GM19328 (cell line): ENCODE measurements around the gene HLA-DQA1.
"Not testable (repeated sequence)": the region's sequence is repeated elsewhere in the genome, so short reads cannot be mapped to it uniquely, and the experiment has no call there.

Source experiments
- ATAC-seq: cut with Tn5 transposase; IDR thresholded peaks from one replicate; pipeline ENCODE4 v1.9.1; 2021; ENCODE audit warnings: mild to moderate bottlenecking, moderate library complexity; ENCODE audit not compliant: unreplicated experiment

The HLA-DQA1 gene

DNA sequence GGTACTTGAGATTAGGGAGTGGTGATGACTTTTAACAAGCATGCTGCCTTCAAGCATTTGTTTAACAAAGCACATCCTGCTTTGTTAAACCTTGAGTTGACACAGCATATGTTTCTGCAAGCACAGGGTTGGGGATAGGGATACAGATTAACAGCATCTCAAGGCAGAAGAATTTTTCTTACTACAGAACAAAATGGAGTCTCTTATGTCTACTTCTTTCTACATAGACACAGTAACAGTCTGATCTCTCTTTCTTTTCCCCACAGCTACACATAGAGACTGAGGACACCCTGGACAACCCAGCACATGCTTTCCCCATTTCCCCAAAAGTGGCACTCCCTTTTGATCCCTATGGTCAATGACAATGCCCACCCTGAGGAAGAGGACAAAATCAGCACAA is 20.6 kb downstream of the HLA-DQA1 start:
- ATAC-seq = not testable (repeated sequence)

DNA sequence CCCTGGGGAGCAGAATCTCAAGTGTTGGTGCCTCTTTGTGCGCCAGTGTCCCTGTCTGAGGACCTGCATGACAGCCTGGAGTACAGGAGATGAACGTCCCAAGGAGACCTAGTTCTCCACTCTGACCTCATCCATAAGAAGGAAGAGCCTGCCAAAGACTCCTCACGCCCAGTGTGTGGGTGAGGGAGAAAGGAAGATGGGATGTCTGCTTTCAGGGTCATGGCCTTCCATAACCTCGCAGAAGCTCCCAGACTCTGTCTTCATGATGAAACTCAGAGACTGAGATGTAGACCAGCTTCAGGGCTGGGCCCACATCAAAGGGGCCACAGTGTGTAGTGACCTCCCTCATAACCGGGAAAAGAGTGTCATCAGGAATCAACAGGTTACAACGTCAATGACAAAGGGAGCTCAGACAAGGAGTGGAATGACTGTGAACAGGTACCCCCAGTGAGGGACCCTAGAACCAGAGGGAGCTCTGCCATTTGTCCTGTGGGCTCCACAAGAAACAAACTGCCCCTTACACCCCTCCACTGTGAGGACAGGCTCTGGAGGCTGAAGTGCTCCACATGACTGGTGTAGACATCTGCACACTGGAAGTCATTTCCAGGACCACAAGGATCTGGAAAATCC is 21.2 kb downstream of the HLA-DQA1 start:
- no peak for ATAC-seq

DNA sequence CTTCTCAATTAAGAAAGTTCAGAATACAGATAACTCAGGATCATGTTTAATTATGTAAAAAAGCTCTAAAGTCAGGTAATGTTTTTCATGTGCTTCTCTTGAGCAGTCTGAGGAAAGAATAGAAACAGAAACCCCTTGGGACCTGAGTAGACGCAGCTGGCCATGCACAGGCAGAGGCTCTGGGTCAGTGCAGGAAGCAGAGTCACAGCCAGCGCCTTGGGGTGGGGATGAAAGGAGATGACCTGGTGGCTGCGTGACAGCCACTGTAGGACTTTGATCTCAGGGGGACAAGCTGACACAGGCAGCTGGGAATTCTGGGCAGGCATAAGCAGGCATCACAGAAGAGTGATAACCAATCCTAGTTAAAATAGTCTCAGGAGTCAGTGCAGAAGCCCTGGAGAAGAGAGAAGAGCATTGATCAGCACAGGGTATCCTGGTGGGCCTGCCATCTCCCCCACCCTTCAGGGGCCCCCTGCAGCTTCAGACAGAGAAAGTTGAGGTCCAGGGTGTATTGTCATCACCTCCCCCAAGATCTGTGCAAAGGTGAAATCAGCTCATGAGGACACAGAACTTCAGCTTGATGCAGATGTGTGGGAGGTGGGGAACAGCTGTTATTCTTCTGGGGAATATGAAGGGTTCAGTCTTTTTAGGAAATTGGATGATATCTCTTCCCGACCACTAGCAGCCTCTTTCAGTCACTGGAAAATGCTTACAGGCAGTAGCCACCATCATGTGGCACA is 22.8 kb downstream of the HLA-DQA1 start:
- ATAC-seq = no peak

DNA sequence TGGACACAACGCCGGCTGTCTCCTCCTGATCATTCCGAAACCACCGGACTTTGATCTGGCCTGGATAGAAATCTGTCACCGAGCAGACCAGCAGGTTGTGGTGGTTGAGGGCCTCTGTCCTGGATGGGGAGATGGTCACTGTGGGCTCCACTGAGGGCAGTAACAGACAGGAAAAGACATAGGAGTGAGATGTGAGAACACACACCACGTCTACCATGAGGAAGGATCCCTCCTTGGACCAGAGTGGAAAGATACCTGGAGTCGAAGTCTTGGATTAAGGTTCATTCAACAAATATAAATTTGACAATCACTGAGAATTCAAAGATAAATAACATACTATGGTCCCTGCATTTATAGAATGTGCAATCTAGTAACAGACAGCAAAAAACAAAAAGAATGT is 24.9 kb downstream of the HLA-DQA1 start:
- ATAC-seq = no peak

DNA sequence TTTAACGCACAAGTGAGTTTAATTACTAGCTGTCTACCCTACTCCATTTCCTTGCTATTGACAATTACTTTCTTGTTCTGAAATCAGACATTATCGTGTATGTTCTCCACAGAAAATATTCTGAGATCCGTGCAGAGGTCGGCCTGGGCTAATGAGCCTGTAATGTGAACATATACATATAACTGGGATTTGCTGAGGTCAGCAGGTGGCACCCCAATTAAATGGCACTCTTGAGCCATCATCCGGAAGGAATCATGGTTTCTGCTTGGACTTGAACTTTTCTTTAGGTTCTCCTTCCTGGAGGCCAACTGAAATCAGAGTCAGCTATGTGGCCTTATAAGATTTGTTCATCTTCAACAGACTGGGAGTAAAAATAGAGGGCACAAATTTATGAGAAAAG is 25.6 kb downstream of the HLA-DQA1 start:
- ATAC-seq = no peak

DNA sequence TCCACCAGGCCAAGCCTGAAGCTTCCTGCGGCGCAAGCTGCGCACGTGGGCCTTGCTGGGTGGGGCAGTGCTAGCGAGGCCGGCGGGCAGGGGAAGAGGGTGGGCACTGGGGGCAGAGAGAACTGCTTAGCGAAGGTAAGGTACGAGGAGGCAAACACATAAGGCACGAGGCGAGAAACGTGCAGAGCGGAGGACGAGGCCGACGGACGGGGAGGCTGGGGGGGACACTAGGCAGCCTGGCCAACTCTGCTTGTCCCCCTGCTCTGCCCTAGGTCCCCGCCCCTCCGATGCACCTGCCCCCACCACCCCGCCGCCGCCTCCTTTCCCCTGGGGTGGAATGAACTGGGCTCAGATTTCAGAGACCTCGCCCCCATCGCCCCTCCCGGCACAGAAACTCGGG is 27.1 kb downstream of the HLA-DQA1 start:
- ATAC-seq = no peak

DNA sequence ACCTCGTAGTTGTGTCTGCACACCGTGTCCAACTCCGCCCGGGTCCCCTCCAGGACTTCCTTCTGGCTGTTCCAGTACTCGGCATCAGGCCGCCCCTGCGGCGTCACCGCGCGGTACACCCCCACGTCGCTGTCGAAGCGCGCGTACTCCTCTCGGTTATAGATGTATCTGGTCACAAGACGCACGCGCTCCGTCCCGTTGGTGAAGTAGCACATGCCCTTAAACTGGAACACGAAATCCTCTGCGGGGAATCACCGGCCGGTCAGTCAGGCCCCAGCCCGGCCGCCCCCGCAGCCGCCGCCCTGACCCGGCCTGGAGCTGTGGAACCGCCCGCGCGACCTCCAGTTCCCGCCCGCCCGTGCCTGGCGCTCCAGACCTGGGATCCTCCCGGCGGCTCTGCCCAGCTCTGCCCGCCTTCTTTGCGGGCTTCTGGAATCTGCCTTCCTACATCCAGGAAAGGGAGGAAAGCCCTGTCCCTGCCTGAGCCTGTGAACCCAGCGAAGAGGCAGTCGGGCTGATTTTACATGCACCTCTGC is 27.7 kb downstream of the HLA-DQA1 start:
- ATAC-seq = no peak

DNA sequence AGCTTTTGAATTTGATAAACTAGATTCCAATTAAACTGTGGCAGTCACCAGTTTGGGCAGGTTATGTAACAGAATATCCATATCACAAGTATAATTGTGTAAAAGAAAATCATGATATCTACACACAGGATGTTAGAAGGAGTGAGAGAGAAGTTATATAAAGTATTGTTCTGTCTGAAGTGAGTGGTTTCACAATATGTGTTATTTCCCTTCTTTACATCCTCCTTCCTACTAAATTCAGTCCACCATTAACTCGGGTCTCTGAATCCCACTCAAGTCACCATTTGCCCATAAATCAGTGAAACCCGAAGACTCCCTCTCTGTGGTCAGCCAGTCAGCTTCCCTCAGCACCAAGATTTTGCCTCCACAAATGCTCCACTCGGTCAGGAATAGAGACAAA is 28.5 kb downstream of the HLA-DQA1 start:
- ATAC-seq = no peak

DNA sequence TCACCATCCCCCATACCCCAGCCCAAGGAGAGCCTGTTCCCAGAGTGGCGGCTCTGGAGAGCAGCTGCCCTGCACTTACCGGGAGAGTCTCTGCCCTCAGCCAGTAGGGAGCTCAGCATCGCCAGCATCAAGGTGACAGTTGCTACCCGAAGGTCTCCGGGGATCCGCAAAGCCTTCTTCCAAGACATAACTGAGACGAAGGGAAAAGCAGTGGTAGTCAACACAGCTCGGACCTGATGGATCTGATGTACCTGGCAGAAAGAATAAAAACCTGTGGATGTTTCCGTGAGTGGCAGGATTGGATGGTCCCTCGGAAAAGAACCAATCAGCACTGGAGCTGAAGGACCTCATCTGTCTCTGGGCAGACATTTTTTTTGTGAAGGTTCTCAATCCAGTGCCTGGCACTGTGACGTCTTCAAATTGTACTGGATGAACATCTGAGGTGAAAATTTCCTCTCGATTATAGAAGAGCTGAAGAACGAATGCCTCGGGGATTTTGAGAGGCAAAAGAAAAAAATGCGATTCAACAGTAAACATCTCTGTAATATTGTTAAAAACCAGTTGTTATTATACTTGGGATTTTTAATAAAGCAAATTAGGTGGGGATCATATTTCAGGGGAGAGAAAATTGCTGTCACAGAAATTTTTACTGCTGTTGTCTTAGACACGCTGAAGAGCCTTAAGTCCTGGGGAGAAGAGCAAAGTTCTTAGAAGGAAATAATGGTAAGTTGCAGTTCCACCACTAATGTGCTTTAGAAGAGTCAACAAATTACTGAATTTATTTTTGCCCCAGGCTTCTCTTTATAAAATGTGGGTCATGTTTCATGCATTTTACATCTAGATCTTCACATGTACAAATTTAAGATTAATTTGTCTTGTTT is 29.5 kb downstream of the HLA-DQA1 start, which contains the start of gene HLA-DQB1:
Gene HLA-DQB1 (minus strand): TSS at position 238 of the 881 bp plus-strand sequence. CDS start 50 bp downstream, at position 188.
- no peak for ATAC-seq

DNA sequence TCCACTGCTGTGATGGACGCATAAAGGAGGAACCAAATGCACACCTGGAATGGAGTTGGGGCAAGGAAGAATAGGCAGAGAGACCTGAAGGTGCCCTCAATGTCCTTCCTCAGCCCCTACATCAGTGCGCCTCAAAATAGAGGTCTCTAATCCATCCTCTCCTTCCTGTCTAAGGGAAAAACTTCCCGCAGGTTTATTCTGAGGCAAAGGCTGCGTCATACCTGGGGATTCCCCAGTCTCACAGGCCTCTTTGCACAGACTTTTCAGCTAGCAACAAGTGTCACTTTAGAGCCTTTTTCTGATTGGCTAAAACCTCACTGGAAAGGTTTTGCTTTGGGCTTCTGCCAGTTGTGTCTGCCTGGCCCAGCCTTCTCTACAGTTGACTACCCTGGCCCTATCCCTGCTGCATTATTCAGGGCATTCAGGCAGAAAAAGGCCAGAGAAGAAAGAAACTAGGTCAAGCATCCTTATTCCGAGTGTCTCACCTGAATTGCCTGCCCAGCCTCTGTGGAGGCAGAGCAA is 31.1 kb downstream of the HLA-DQA1 start:
- peak; percentile 69 for ATAC-seq

DNA sequence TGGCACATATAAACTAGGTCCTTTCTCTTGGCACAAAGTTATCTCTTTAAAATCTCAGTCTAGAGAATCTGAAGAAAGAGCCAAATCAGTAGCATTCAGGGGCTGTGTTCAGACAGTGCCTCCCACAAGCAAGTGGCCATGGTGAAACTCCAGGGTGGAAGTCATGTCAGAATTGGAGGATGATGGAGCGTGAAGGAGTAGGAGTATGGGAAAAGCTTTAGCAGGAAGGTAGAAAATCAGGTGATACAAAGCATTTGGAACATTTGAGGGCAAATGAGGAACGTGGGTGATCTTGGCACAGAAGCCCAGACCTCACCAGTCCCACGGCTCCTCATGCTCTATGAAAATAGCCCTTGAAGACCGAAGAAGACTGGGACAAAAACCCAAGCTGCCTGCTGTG is 32.0 kb downstream of the HLA-DQA1 start:
- ATAC-seq = no peak

DNA sequence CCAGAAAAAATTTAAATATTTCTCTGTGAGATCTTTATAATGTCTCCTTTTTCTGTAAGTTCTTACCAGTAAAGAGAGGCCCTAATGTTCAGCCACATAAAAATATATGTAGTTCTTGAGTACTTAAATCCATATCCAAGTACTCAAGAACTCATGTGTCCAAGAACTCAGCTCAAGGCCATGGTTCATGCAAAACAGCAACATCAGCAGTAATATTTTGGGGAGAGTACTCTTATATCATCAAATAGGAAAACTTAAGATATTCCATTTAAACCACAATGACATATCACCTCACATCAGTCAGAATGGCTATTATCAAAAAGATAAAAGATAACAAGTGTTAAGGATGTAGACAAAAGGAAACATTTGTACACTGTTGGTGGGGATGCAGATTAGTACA is 32.7 kb downstream of the HLA-DQA1 start:
- no peak for ATAC-seq

DNA sequence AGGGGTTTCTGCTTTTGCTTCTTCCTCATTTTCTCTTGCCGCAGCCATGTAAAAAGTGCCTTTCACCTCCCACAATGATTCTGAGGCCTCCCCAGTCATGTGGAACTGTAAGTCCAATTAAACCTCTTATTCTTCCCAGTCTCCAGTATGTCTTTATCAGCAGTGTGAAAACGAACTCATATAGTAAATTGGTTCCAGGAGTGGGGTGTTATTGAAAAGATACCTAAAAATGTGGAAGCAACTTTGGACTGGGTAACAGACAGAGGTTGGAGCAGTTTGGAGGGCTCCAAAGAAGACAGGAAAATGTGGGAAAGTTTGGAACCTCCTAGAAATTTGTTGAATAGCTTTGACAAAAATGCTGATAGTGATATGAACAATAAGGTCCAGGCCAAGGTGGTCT is 34.7 kb downstream of the HLA-DQA1 start:
- ATAC-seq = not testable (repeated sequence)

DNA sequence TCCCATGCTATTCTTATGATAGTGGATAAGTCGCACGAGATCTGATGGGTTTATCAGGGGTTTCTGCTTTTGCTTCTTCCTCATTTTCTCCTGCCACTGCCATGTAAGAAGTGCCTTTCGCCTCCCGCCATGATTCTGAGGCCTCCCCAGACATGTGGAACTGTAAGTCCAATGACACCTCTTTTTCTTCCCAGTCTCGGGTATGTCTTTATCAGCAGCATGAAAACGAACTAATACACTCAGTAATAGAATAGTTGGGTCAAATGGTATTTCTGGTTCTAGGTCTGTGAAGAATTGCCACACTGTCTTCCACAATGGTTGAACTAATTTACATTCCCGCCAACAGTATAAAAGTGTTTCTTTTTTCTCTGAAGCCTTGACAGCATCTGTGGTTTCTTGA is 36.9 kb downstream of the HLA-DQA1 start:
- ATAC-seq = not testable (repeated sequence)

DNA sequence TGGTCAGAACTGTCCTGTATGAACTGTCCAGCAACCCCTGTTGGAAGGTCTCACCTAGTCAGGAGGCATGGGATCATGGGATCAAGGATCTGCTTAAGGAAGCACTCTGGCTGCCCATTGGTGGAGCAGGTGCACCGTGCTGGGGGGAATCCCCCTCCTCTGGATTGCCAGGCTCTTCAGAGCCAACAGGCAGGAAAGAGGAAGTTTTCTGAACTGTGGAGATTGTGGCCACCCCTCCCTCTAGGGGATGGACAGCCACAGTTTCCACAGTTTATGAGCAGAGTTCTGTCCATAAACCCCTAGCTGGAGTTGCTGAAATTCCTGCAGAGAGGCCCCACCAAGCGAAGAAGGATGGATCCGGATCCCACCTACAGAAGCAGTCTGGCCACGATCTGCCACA is 42.3 kb downstream of the HLA-DQA1 start:
- no peak for ATAC-seq

DNA sequence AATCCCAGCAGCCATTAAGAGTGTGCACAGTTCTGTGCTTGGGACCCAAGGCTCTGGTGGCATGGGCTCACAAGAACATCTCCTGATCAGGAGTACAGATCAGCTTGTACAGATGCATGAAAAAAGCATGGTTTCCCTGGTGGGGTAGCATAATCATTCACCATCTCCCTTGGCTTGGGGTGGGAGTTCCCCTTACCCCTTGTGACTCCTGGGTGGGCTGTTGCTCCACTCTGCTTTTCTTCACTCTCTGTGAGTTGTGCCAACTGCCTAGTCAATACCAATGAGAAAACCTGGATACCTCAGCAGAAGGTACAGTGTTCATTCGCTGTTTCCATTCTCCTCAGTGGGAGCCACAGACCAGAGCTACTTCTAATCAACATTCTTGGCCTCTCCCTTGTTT is 42.8 kb downstream of the HLA-DQA1 start:
- no peak for ATAC-seq

DNA sequence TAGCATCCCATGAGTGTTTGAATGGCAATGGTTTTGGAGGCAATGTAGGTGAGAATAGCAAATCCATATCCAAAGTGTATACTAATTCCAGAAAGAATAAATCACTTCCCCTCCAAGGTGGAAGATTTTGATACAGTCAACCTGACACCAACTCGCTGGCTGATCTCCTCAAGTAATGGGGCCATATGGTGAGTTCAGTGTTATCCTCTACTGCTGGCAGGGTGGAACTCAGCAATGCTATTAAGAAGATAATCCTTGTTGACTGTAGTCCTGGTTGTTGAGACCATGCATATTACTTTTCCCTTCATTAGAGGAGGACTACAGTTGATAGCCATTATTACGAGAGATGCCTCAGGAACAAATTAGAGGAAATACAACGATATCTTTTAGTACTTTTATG is 47.0 kb downstream of the HLA-DQA1 start:
- no peak for ATAC-seq

DNA sequence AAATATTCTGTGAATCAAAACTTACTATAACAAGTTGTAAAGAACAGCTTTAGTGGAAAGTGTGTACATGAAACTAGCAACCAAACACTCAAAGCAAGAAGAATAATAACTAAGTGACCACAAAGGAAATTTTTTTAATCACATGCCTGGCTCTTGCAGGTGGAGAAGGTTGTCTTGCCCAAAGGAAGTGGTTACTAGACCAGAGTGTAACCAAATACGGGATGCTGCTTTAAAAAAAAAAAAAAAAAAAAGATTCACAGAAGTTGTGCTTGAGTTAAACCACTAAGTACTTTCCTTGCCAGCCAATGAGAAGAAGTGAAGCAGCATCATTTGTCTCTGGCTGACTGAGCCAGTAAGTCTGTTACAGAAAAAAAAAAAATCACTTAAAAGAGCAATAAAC is 48.4 kb downstream of the HLA-DQA1 start:
- ATAC-seq = peak; percentile 51

DNA sequence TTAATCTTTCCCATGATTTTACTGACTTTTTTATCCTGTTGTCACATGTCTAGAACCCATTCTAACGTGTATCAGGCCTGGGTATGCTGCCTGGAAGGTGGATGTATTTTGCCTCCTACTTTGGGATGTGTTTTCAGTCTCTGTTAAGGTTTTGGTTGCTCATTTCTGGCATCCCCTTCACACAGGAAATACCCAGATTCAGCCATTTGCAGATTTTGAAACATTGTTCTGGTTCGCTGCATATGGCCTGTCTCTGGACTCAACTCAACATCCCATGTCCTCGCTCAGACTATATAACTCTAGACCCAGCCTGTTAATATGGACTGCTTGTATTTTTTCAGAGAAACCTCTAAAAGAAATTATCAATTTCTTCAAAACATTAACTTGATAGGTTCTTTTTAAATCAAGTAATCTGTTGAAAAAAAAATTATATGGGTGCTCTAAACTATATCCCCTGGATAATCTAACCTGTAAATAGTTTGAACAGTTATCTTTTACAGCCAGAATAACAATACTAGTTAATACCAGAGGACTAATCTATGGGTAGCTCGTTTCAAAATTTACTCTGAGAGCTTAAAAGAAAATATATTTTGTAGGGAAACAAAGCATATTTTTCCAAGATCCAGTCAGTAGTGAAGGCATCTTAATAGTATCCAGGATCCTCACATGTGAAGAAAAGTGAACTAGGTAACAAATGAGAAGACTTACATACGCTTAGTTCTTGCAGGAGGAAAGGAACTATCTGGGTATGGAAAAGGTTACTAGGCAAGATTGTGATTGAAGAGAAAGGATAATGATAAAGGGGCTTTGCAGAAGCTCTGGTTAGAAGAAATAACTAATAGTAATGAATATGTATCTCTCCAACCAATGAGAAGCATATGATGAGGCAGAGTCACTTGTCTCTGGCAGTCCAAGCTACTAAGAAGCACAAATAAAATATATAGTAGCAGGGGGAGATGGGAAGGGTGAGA is 52.6 kb downstream of the HLA-DQA1 start:
- no peak for ATAC-seq

DNA sequence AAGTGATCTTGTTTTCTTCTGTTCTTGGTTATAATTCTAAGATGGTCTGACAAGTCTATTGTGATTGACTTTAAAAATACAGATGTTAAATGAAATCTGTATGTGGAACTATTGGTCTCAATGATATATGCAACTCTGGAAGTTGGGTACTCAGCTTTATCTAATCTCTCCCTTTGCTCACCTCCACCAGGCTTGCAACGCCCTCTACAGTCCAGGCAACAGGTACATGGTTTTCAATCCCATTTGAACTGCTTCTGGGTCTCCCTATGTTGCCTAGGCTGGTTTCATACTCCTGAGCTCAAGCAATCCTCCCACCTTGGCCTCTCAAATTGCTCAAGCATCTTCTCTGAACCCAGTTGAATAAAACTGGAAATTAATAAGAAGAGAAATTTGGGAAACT is 54.8 kb downstream of the HLA-DQA1 start:
- ATAC-seq = no peak
